Measurements from ENCODE around the gene APBA3. TPM values are rescaled to one million over a fixed set of nuclear protein-coding genes. Genes with fewer than 3 reads are reported as not detected.

The APBA3 gene
- total and polyA plus RNA-seq, 9 of the 15 experiments (the other 6 are each of a cell fraction or from before 2014, with no cell fraction given): 0.10 to 29.5 (median 11.5) TPM

- TF ChIP-seq IRF9 (tag; IDR thresholded peaks at IDR 0.05): 0 out of 2 replicates have a peak, but pooled peaks have one; percentile 12
- no peak for TF ChIP-seq ZNF512 (tag; IDR thresholded peaks at IDR 0.05)
- TF ChIP-seq PML (IDR thresholded peaks at IDR 0.05; ENCODE audit: low read length): 0 out of 2 replicates have a peak, but pooled peaks have one; percentile 32
- TF ChIP-seq CTBP1 (IDR thresholded peaks at IDR 0.05; ENCODE audit: borderline replicate concordance): peak; percentile 35; the same call in 1 of the 2 replicates
- TF ChIP-seq E2F8 (IDR thresholded peaks at IDR 0.05; ENCODE audit: low read depth, partially characterized antibody): peak; percentile 76
- TF ChIP-seq ZNF408 (CRISPR knock-in tag; IDR thresholded peaks at IDR 0.05; ENCODE audit: low read depth): no peak
- peak; percentile 99 for TF ChIP-seq ADNP (tag; IDR thresholded peaks at IDR 0.05)
- TF ChIP-seq ESRRA (IDR thresholded peaks at IDR 0.05; ENCODE audit: borderline replicate concordance, low read depth): peak; percentile 77
- peak in 1 of 3 experiments; percentile 34 for TF ChIP-seq YY1 (IDR thresholded peaks at IDR 0.05; ENCODE audit: borderline replicate concordance in 1 of 3, control insufficient read depth in 1 of 3, extremely low read depth in 1 of 3, insufficient read depth in 3 of 3, insufficient read length in 1 of 3, insufficient replicate concordance in 2 of 3, low read depth in 1 of 3, low read length in 2 of 3)
- 0 out of 2 replicates have a peak, but pooled peaks have one; percentile 32 for TF ChIP-seq CBFB (CRISPR knock-in tag; IDR thresholded peaks at IDR 0.05)
- no peak for TF ChIP-seq RBM25 (IDR thresholded peaks at IDR 0.05; ENCODE audit: low read depth, low read length, severe bottlenecking)
- no peak for TF ChIP-seq GATAD2B (IDR thresholded peaks at IDR 0.05; ENCODE audit: borderline replicate concordance)
- peak; percentile 81; the same call in 1 of the 2 replicates for TF ChIP-seq ZBTB7A (IDR thresholded peaks at IDR 0.05; ENCODE audit: borderline replicate concordance, control insufficient read depth, low read depth, low read length)
- TF ChIP-seq KAT7 (CRISPR knock-in tag; IDR thresholded peaks at IDR 0.05; ENCODE audit: borderline replicate concordance): peak; percentile 65; the same call in 1 of the 2 replicates
- TF ChIP-seq ZNF133 (CRISPR knock-in tag; IDR thresholded peaks at IDR 0.05): no peak
- peak; percentile 95 for TF ChIP-seq GTF3C2 (IDR thresholded peaks at IDR 0.05; ENCODE audit: borderline replicate concordance, extremely low read depth, insufficient read length)
Observed at GRCh38 chr19:3761382-3762129, at the start of gene APBA3 (continued).
